Neural crest cell (in vitro differentiated cells): Measurements from ENCODE around the gene LAMC1. TPM values are rescaled to one million over a fixed set of nuclear protein-coding genes. Genes with fewer than 3 reads are reported as not detected.
"Not testable (repeated sequence)": the region's sequence is repeated elsewhere in the genome, so short reads cannot be mapped to it uniquely, and the experiment has no call there.

ENCODE experiments used
- DNase-seq: peaks from one replicate; pipeline ENCODE4 v3.0.0; 2021; ENCODE audit warnings: low read depth, mixed read lengths, low spot score
- H3K27ac Mint-ChIP-seq: one replicate; pipeline ENCODE4 v1.8.0; 2021; ENCODE audit warnings: mild to moderate bottlenecking, mixed read lengths; ENCODE audit not compliant: unreplicated experiment
- H3K27me3 Mint-ChIP-seq: 2 replicates; pipeline ENCODE4 v1.8.0; 2021; ENCODE audit warnings: low read depth, mild to moderate bottlenecking, mixed read lengths
- H3K36me3 Mint-ChIP-seq: 2 replicates; pipeline ENCODE4 v1.8.0; 2021; ENCODE audit warnings: low read depth, mild to moderate bottlenecking, mixed read lengths
- H3K4me1 Mint-ChIP-seq: 2 replicates; pipeline ENCODE4 v1.8.0; 2021; ENCODE audit warnings: mixed read lengths
- H3K4me3 Mint-ChIP-seq: one replicate; pipeline ENCODE4 v1.8.0; 2021; ENCODE audit warnings: mild to moderate bottlenecking, mixed read lengths
- H3K9me3 Mint-ChIP-seq: 2 replicates; pipeline ENCODE4 v1.8.0; 2021; ENCODE audit warnings: mixed read lengths
- total RNA-seq: library from RNA; stranded (reverse); gene quantifications from 2 replicates; pipeline ENCODE4 v1.2.1, GENCODE V29; 2021
- TF ChIP-seq, protein P1 (sequence below): fragments of 200-600 bp; sonication (generic); conservative IDR thresholded peaks from 2 replicates; pipeline ENCODE4 v1.5.0; 2021; ENCODE audit warnings: antibody characterized with exemption, mild to moderate bottlenecking

LAMC1 gene
- total RNA-seq, 1 donor from 2014 or later: 82.0 TPM

DNA sequence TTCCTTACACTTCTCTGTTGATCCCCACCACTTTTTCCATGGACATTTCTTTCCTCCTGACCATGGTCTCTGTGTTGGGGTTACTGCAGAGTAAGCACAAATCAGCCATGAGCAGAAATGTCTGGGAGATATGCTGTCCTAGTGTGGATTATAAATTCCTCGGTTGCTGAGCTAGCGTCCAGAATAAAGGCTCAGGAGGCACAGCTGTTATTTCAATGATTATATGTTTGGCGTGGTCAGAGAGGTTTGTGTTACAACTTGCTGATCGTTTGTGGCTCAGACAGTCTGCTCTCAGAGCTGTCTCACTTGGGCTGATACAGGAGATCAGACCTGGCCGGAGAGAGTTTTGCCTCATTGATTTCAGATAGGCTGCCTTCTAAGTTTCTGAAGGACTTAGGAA is 125.4 kb downstream of the LAMC1 start:
- H3K4me3 Mint-ChIP-seq: no peak overlapping the region
- DNase-seq: no peak
- no peaks in the 10 kb centered on the region for H3K9me3 Mint-ChIP-seq
- H3K4me1 Mint-ChIP-seq: no peaks in the 10 kb centered on the region
- no peak overlapping the region for H3K27ac Mint-ChIP-seq
- no peaks in the 10 kb centered on the region for H3K27me3 Mint-ChIP-seq
- TF ChIP-seq, protein P1, sequence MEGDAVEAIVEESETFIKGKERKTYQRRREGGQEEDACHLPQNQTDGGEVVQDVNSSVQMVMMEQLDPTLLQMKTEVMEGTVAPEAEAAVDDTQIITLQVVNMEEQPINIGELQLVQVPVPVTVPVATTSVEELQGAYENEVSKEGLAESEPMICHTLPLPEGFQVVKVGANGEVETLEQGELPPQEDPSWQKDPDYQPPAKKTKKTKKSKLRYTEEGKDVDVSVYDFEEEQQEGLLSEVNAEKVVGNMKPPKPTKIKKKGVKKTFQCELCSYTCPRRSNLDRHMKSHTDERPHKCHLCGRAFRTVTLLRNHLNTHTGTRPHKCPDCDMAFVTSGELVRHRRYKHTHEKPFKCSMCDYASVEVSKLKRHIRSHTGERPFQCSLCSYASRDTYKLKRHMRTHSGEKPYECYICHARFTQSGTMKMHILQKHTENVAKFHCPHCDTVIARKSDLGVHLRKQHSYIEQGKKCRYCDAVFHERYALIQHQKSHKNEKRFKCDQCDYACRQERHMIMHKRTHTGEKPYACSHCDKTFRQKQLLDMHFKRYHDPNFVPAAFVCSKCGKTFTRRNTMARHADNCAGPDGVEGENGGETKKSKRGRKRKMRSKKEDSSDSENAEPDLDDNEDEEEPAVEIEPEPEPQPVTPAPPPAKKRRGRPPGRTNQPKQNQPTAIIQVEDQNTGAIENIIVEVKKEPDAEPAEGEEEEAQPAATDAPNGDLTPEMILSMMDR: no peak
- peaks cover 7% of the 10 kb centered on the region for H3K36me3 Mint-ChIP-seq

DNA sequence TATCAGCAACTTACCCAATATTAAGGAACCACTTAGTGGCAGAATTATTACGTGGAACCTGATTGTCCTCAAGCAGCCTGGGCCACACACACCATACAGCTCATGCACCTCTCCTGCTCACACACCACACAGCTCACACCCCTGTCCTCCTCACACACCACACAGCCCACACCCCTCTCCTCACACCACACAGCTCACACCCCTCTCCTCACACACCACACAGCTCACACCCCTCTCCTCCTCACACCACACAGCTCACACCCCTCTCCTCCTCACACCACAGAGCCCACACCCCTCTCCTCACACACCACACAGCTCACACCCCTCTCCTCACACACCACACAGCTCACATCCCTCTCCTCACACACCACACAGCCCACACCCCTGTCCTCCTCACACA is 126.1 kb downstream of the LAMC1 start:
- no peaks in the 10 kb centered on the region for H3K4me1 Mint-ChIP-seq
- TF ChIP-seq, protein P1: no peak
- no peaks in the 10 kb centered on the region for H3K27me3 Mint-ChIP-seq
- no peaks in the 10 kb centered on the region for H3K9me3 Mint-ChIP-seq
- peaks cover 4% of the 10 kb centered on the region for H3K36me3 Mint-ChIP-seq
- H3K4me3 Mint-ChIP-seq: no peak overlapping the region
- H3K27ac Mint-ChIP-seq: no peak overlapping the region
- no peak for DNase-seq

DNA sequence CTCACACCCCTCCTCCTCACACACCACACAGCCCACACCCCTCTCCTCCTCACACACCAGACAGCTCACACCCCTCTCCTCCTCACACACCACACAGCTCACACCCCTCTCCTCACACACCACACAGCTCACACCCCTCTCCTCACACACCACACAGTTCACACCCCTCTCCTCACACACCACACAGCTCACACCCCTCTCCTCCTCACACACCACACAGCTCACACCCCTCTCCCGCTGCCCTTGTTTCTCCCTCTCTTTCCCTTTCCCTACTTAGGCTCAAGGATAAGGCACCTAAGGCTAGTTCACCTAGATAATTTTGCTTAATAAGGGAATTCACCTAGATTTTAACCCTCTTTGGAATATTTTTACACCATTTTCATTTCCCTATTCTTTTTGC is 126.8 kb downstream of the LAMC1 start:
- not testable (repeated sequence) for H3K27ac Mint-ChIP-seq, H3K4me3 Mint-ChIP-seq, H3K9me3 Mint-ChIP-seq, DNase-seq, H3K27me3 Mint-ChIP-seq, H3K4me1 Mint-ChIP-seq, H3K36me3 Mint-ChIP-seq

DNA sequence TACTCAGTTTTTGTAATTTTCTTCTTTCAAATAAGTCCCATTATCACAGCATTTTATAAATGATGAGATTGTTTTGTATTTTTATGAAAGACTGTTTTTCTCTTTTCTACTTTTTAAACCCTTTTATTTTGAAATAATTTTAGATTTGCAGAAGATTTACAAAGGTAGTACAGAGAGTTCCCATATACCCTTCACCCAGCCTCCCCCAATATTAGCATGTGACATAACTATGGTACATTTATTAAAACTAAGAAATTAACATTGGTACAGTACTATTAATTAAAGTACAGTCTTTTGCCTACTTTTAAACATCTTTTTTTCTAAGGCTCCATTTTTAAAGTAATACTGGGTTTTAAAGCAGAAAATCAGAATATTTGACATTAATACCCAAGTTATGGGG is 127.2 kb downstream of the LAMC1 start:
- TF ChIP-seq, protein P1: no peak
- no peak overlapping the region for H3K27ac Mint-ChIP-seq
- H3K9me3 Mint-ChIP-seq: no peaks in the 10 kb centered on the region
- no peaks in the 10 kb centered on the region for H3K4me1 Mint-ChIP-seq
- H3K36me3 Mint-ChIP-seq: no peaks in the 10 kb centered on the region
- no peak overlapping the region for H3K4me3 Mint-ChIP-seq
- no peak for DNase-seq
- H3K27me3 Mint-ChIP-seq: no peaks in the 10 kb centered on the region

DNA sequence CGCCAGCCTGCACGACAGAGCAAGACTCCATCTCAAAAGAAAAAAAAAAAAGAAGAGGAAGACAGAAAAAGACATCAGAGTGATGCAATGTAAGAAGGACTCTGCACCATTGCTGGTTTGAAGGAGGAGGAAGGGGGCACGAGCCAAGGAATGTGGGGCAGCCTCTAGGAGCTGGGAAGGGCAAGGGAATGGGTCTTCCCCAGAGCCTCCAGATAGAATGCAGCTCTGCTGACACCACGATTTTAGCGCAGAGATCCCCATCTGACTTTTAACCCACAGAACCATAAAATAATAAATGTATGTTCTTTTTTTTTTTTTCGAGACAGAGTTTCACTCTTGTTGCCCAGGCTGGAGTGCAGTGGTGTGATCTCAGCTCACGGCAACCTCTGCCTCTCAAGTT is 129.0 kb downstream of the LAMC1 start:
- H3K27me3 Mint-ChIP-seq: no peaks in the 10 kb centered on the region
- H3K9me3 Mint-ChIP-seq: no peaks in the 10 kb centered on the region
- no peak overlapping the region for H3K4me3 Mint-ChIP-seq
- TF ChIP-seq, protein P1: no peak
- no peaks in the 10 kb centered on the region for H3K4me1 Mint-ChIP-seq
- no peaks in the 10 kb centered on the region for H3K36me3 Mint-ChIP-seq
- no peak for DNase-seq
- H3K27ac Mint-ChIP-seq: peak overlapping the region; percentile 65

DNA sequence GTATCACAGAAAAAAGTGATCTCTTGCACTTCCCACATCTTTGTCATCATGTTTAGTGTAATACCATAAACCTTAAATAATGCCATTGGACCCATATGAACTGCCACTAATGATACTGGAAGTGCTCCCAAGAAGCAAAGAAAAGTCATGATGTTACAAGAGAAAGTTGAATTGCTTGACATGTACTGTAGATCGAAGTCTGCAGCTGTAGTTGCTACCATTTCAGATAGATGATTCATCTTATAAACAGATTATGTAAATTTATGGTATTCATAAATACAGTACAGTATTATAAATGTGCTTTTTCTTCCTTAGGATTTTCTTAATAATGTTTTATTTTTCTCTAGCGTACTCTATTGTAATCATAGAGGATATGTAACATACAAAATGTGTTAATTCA is 132.7 kb downstream of the LAMC1 start:
- Mint-ChIP-seq H3K4me3 (no peak overlapping the region), H3K27ac (no peak overlapping the region), H3K4me1 (no peaks in the 10 kb centered on the region), H3K9me3 (no peaks in the 10 kb centered on the region), H3K36me3 (no peaks in the 10 kb centered on the region), H3K27me3 (no peaks in the 10 kb centered on the region)
- TF ChIP-seq, protein P1: no peak
- DNase-seq: no peak
